ENCODE results near the gene WDR7.

Gene WDR7

DNA sequence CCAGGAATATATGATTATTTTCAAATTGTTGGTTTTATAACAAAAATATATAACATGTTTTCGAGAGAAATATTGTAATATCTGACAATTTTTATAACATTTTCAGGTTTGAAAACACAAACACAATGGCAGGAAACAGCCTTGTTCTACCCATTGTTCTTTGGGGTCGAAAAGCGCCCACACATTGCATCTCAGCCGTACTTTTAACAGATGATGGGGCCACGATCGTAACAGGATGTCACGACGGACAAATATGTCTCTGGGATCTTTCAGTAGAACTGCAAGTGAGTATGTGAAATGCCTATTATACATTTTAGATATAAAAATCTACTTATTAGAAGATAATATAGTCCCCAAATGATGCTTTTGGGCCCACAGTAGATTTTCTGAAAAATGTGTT lies 21.2 kb downstream of the WDR7 start:
- no peak for TF ChIP-seq ZNF274 (IDR thresholded peaks at IDR 0.05; ENCODE audit: low read depth, low read length)
- no peak overlapping the region for H3K4me3 ChIP-seq (ENCODE audit: low read length)

DNA sequence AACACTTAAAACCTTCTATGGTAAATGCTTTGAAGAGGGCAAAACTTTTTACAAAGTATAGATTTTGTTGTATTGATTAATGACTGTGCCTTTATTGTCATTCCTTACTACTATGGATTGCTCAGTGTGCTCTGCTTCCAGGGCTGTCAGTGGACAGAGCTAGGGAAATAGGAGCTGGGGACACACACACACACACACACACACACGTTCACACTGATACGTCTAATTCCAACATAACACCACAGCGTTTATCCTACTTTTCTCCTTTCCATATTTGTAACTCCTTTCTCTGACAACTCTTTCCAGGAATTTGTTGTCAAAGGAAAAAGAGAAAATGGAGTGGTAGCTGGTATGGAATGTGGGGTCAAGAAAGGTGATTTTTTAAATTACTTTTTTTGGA lies 21.8 kb downstream of the WDR7 start:
- no peak overlapping the region for H3K4me3 ChIP-seq (ENCODE audit: low read length)
- TF ChIP-seq ZNF274 (IDR thresholded peaks at IDR 0.05; ENCODE audit: low read depth, low read length): no peak

DNA sequence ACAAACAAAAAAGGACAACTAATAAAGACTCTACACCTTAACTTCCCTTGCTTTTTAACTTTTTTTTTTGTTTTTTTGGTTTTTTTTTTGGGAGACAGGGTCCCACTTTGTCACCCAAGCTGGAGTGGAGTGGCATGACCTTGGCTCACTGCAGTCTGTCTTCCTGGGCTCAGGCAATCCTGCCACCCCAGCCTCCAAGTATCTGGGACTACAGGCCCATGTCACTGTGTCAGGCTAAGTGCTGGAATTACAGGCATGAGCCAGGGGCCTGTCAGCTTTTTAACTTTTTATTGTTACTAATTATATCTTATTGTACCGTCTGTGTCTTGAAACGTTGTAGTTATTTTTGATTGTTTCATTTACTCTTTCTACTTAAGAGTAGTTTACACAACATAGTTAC lies 25.5 kb downstream of the WDR7 start:
- no peak for TF ChIP-seq ZNF274 (IDR thresholded peaks at IDR 0.05; ENCODE audit: low read depth, low read length)
- H3K4me3 ChIP-seq (ENCODE audit: low read length): no peak overlapping the region

DNA sequence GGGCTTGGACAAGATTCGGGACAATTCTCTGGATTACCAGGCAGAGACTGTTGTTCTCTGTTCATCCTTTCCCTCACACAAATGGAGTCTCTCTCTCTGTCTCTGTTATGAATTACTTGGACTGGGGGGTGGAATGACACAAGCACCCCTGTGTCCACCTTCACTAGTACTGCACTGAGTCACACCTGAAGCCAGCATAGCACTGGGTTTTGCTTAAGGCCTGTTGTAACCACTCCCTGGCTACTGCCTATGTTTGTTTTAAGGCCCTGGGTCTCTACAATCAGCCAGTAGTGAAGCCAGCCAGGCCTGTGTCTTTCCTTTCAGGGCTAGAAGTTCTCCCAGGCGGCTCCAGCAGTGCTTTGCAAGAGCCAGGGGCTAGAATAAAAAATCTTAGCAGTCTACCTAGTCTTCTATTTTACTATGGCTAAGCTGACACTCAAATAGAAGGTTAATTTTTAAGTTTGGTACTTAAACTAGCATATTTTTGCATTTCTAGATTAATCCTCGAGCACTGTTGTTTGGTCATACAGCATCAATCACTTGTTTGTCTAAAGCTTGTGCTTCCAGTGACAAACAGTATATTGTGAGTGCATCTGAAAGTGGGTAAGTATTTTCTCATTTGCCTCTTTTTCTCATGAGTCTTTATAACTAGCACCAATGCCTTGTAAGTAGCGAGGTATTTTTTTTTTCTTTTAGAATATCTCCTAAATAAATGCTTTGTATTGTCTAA lies 27.8 kb downstream of the WDR7 start:
- no peak for TF ChIP-seq ZNF274 (IDR thresholded peaks at IDR 0.05; ENCODE audit: low read depth, low read length)
- no peak overlapping the region for H3K4me3 ChIP-seq (ENCODE audit: low read length)

DNA sequence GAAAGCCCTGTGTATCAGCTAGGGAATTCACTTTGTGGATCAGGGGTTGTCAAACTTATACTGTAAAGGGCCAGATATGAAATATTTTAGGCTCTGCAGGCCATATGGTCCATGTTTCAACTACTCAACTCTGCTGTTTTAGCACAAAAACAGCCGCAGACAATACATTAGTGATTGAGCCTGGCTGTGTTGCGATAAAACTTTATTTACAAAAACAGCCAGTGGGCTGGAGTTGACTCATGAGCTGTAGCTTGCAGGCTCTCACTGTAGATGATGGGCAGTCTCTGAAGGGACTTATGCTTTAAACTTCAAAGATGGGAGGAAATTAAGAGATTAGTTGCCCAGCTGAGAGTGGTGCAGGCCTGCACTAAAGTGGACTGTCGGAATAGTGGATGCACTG lies 33.1 kb downstream of the WDR7 start:
- no peak overlapping the region for H3K4me3 ChIP-seq (ENCODE audit: low read length)
- TF ChIP-seq ZNF274 (IDR thresholded peaks at IDR 0.05; ENCODE audit: low read depth, low read length): no peak

DNA sequence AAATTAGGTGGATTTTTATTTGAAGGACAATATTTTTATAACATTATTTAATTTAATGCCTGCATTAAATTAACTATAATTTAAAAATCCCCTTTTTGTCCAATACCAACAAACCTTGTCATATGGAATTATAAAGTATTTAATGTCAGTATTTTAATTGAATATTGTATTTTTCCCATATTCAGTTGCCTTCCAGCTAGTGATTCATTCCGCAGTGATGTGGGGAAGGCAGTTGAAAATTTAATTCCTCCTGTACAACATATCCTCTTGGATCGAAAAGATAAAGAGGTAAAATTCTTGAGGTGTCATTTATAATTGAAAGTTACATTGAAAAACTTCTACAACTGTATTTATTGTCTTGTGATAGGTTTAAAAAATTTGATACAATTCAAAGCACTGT lies 40.4 kb downstream of the WDR7 start:
- TF ChIP-seq ZNF274 (IDR thresholded peaks at IDR 0.05; ENCODE audit: low read depth, low read length): no peak
- H3K4me3 ChIP-seq (ENCODE audit: low read length): no peak overlapping the region

DNA sequence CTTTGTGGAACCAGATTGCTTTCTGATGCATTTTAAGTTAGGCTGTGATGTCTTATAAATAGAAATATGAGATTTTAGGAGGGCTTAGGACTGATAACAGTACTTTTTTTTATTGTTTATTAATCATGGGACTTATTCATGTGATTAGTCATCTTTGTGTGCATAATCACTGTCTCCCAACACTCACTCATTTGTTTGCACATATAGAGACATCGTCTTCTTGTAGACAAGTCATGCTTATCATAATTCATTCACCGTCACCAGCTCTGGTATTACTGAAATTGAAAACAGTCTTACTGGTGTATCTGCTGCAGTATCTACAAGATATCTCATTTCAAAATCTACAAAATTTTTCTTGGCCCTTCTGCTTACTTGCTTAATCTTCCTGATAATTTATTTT lies 45.8 kb downstream of the WDR7 start:
- no peak for TF ChIP-seq ZNF274 (IDR thresholded peaks at IDR 0.05; ENCODE audit: low read depth, low read length)
- H3K4me3 ChIP-seq (ENCODE audit: low read length): no peak overlapping the region

DNA sequence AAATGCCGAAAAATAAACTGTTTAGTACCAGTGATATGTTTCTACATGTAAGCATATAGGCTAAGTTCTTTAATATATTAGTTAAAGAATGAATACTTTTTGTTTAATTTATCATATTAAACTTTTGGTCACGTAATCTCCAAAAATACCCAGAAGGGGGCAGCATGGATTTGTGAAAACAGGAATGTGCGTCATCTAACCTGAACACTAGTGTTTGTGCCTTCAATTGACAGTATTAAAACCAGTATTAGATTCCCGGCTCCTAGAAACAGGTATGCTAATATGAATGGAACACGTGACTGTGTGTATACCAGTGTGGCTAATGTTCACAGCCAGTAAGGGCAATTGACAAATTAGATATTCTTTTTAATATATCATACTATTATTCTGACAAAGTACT lies 51.8 kb downstream of the WDR7 start:
- no peak for TF ChIP-seq ZNF274 (IDR thresholded peaks at IDR 0.05; ENCODE audit: low read depth, low read length)
- H3K4me3 ChIP-seq (ENCODE audit: low read length): no peak overlapping the region

DNA sequence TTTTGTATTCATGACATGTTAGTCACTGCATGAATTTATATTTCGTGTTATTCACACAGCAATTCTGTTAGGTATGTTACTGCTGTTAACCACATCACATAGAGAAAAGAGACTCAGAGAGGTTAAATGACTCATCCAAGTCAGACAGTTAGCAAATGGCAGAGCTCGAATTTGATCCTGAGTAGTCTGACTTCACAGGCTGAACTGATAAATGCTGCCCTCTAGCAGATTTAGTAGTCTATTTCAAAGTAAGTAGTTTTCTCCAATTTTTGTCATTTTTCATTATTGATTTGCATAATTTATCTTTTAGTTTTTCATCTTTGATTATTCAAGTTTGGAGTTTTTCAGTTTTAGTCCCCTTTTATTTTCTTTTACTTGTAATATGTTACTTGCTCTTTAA lies 58.3 kb downstream of the WDR7 start:
- no peak overlapping the region for H3K4me3 ChIP-seq (ENCODE audit: low read length)
- TF ChIP-seq ZNF274 (IDR thresholded peaks at IDR 0.05; ENCODE audit: low read depth, low read length): no peak

DNA sequence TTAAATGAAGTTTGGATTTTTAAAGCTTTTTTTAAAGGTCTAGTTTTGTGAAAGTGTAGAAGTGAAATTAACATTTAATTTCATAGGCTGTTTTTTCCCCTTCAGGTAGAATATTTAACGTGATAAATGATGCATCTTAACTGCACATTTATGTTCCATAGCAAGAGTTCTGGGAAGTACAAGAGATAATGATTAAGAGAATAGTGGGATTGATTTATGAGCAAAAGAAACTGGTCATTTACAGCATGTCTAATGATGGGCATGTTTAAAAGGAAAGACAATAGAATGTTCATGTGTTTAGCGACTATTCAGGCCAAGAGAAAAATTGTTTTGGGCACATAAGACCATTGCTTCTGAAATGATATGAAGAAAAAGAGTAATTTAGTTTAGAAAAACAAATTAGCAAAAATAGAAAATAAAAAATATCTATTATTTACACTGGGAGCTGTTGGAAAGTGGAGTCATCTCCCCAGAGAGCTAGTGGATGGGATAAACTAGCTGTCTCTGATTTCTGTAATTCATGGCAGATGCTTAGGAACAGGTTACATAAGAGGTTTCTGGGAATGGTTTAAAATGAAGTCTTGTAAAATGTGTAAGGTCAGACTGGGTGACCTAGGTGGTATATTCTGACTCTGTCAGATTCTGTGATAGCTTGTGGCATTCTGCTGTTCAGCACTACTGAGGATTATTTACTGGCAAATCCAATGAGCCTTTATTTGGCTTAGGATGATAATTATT lies 60.7 kb downstream of the WDR7 start:
- TF ChIP-seq ZNF274 (IDR thresholded peaks at IDR 0.05; ENCODE audit: low read depth, low read length): no peak
- no peak overlapping the region for H3K4me3 ChIP-seq (ENCODE audit: low read length)

DNA sequence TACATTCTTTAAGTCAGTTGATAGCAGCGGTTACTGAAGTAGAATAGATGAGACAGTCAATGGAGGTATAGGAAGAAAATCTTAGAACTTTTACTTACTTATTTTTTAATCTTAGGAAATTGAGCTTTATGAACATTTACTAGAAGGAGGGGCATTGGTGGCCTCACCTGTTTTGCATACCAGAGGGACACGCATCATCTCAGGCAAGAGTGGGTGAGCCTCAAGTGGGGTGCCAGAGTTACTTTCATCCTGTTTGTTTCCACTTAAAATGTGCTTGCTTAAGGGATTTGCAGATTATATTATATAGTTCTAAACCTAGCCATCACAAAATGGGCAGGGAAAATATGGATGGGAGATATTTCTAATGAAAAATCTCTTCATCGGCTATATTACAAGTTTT lies 61.6 kb downstream of the WDR7 start:
- no peak for TF ChIP-seq ZNF274 (IDR thresholded peaks at IDR 0.05; ENCODE audit: low read depth, low read length)
- no peak overlapping the region for H3K4me3 ChIP-seq (ENCODE audit: low read length)

DNA sequence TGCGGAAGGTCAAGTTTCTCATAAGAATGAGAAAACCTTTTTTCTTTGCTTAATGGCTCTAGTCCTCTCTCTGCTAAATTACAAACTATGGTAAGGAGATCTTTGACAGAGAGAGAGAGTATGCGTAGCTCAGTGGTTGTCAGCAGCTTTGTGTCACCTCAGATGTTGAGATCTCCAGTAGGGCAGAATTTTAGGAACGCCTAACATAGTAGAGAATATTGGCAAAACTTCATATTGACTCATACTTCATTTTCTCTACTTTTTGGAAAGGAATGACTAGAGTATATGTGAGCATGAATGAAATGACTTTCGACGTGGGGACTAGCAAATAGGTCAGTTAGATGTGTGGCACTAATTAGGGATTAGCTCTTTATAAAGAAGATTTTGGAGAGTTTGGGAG lies 64.0 kb downstream of the WDR7 start:
- TF ChIP-seq ZNF274 (IDR thresholded peaks at IDR 0.05; ENCODE audit: low read depth, low read length): no peak
- no peak overlapping the region for H3K4me3 ChIP-seq (ENCODE audit: low read length)

DNA sequence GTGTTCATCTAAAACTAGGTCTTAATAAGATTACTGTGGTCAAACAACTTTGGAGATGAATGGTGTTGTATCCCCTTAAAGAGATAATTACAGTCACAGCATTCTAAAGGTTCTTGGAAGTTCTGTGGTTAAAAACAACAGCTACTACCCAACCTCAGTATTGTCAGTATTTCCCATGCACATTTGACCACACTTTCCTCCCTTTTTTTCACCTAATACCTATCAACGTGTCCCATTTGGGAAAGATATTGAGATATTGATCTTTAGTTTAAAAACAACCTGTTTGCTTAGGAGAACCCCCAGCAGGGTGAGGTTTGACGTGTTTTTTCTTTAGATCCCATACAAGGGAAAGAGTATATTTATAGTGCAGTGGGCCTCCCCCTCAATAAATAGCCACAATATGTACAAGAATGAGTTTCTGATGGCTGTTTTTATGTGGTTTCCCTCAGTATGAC lies 65.6 kb downstream of the WDR7 start:
- TF ChIP-seq ZNF274 (IDR thresholded peaks at IDR 0.05; ENCODE audit: low read depth, low read length): no peak
- H3K4me3 ChIP-seq (ENCODE audit: low read length): no peak overlapping the region

DNA sequence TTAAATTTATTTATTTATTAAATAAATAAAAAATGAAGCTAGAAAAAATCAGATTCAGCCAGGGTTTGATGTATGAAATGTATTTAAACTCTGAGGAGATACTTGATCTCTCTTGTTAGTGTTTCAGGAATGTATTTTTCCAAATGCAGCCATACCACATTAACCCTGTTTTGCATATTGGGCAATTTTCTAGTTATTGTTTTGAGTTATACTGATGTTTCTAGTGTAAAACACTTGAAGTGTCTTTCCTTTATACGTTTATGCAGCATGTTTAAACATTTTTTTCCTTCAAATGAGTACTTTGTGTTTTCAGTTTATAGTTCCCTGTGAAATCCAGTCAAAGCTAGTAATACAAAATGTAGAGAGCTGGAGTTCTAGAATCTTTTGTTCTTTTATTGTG lies 69.9 kb downstream of the WDR7 start:
- no peak overlapping the region for H3K4me3 ChIP-seq (ENCODE audit: low read length)
- TF ChIP-seq ZNF274 (IDR thresholded peaks at IDR 0.05; ENCODE audit: low read depth, low read length): no peak

DNA sequence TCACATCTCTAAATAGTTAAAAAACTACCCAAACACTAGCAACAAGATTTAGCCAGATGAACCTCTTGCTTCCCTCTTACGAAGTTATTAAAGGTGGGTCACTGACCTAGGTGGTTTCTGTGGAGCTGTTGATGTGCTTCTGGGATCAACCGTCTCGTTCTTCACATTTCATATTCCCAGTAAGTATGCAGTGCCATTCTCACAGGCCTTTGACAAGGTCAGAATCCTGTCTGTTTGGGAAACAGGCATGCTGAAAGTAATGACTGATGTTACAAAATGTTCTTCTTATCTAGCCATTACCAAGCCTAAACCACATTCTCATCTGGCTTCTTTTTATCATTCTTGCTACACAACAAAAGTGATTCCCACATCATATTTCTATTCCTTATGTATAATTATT lies 70.3 kb downstream of the WDR7 start:
- TF ChIP-seq ZNF274 (IDR thresholded peaks at IDR 0.05; ENCODE audit: low read depth, low read length): no peak
- H3K4me3 ChIP-seq (ENCODE audit: low read length): no peak overlapping the region
